HEK293 (cell line): ENCODE data around the gene ARHGAP30.

Experiments used
- CTCF ChIA-PET: fragments of 350-600 bp; formaldehyde crosslinking; extraction: SDS; loops from one replicate; lab custom pipeline; 2021; ENCODE audit warnings: antibody characterized with exemption; lab: Yijun Ruan, JAX
- POLR2A ChIA-PET: fragments of 300-600 bp; formaldehyde crosslinking; extraction: SDS; loops from one replicate; lab custom pipeline; 2020; ENCODE audit warnings: antibody characterized with exemption, inconsistent platforms; lab: Yijun Ruan, JAX
- H3K27ac ChIP-seq: fragments of 200-500 bp; sonication (Bioruptor generic); 2 replicates; pipeline ENCODE4 v1.5.1; 2014; ENCODE audit warnings: low read depth, low read length, control low read depth, inconsistent platforms; ENCODE audit errors: extremely low read depth
- H3K36me3 ChIP-seq, 2 experiments: fragments of 200-500 bp in 1 of 2; sonication (Bioruptor generic) in 1 of 2; 1 replicate in 1 of 2; 2 replicates in 1 of 2; pipeline ENCODE4 v1.5.1; 2014 to 2017; ENCODE audit warnings: inconsistent platforms in 2 of 2, low read length in 2 of 2; ENCODE audit not compliant: control insufficient read depth in 2 of 2, insufficient read depth in 1 of 2
- H3K4me1 ChIP-seq: fragments of 200-500 bp; sonication (Bioruptor generic); 2 replicates; pipeline ENCODE4 v1.5.1; 2014; ENCODE audit warnings: mild to moderate bottlenecking, low read length, inconsistent platforms; ENCODE audit not compliant: control insufficient read depth, insufficient read depth
- H3K4me3 ChIP-seq: 2 replicates; pipeline ENCODE4 v1.5.1; 2011; ENCODE audit warnings: low read depth, mild to moderate bottlenecking, control low read depth, low read length, moderate library complexity
- H3K9me3 ChIP-seq: fragments of 200-500 bp; sonication (Bioruptor generic); 2 replicates; pipeline ENCODE4 v1.5.1; 2014; ENCODE audit warnings: low read depth, low read length, inconsistent platforms; ENCODE audit not compliant: control insufficient read depth, insufficient read depth
- BCL11A ChIP-seq: fragments of 450-650 bp; formaldehyde crosslinking; IDR thresholded peaks from 2 replicates; pipeline ENCODE4 v1.5.1; 2016; ENCODE audit warnings: low read depth, missing biosample characterization, missing genetic modification characterization
- BCL6B ChIP-seq: fragments of 450-650 bp; formaldehyde crosslinking; IDR thresholded peaks from 2 replicates; pipeline ENCODE4 v1.5.1; 2017; ENCODE audit warnings: missing biosample characterization, missing genetic modification characterization
- HOXC10 ChIP-seq: sonication (generic); formaldehyde crosslinking; IDR thresholded peaks from 2 replicates; pipeline ENCODE4 v1.8.1; 2023; ENCODE audit warnings: mild to moderate bottlenecking, missing genetic modification reagents
- SP3 ChIP-seq: fragments of 450-650 bp; formaldehyde crosslinking; IDR thresholded peaks from 2 replicates; pipeline ENCODE4 v1.5.1; 2016; ENCODE audit warnings: missing biosample characterization, missing genetic modification characterization
- ZBTB7A ChIP-seq: fragments of 450-650 bp; formaldehyde crosslinking; IDR thresholded peaks from 2 replicates; pipeline ENCODE4 v1.5.1; 2016; ENCODE audit warnings: low read depth, missing biosample characterization, missing genetic modification characterization
- ZFP41 ChIP-seq: fragments of 450-650 bp; formaldehyde crosslinking; IDR thresholded peaks from 2 replicates; pipeline ENCODE4 v1.5.1; 2016; ENCODE audit warnings: missing biosample characterization, missing genetic modification characterization, borderline replicate concordance
- ZIC2 ChIP-seq: fragments of 450-650 bp; formaldehyde crosslinking; IDR thresholded peaks from 2 replicates; pipeline ENCODE4 v1.5.1; 2016; ENCODE audit warnings: missing biosample characterization, missing genetic modification characterization
- ZNF148 ChIP-seq: fragments of 450-650 bp; formaldehyde crosslinking; IDR thresholded peaks from 2 replicates; pipeline ENCODE4 v1.5.0; 2017; ENCODE audit warnings: missing biosample characterization, missing genetic modification characterization, borderline replicate concordance
- ZNF221 ChIP-seq: fragments of 450-650 bp; formaldehyde crosslinking; IDR thresholded peaks from 2 replicates; pipeline ENCODE4 v1.5.1; 2017; ENCODE audit warnings: missing biosample characterization, missing genetic modification characterization, borderline replicate concordance
- ZNF23 ChIP-seq: fragments of 450-650 bp; formaldehyde crosslinking; IDR thresholded peaks from 2 replicates; pipeline ENCODE4 v1.5.1; 2016; ENCODE audit warnings: missing biosample characterization, missing genetic modification characterization, borderline replicate concordance
- ZNF404 ChIP-seq: fragments of 450-650 bp; formaldehyde crosslinking; IDR thresholded peaks from 2 replicates; pipeline ENCODE4 v1.5.1; 2017; ENCODE audit warnings: missing biosample characterization, missing genetic modification characterization
- ZNF501 ChIP-seq: fragments of 450-650 bp; formaldehyde crosslinking; IDR thresholded peaks from 2 replicates; pipeline ENCODE4 v1.5.1; 2016; ENCODE audit warnings: missing biosample characterization, missing genetic modification characterization
- ZNF521 ChIP-seq: fragments of 450-650 bp; formaldehyde crosslinking; IDR thresholded peaks from 2 replicates; pipeline ENCODE4 v1.5.1; 2017; ENCODE audit warnings: missing biosample characterization, mild to moderate bottlenecking, missing genetic modification characterization
- ZNF558 ChIP-seq: fragments of 450-650 bp; formaldehyde crosslinking; IDR thresholded peaks from 2 replicates; pipeline ENCODE4 v1.5.1; 2016; ENCODE audit warnings: missing biosample characterization, missing genetic modification characterization
- ZNF596 ChIP-seq: fragments of 450-650 bp; IDR thresholded peaks from 2 replicates; pipeline ENCODE4 v1.5.0; 2018; ENCODE audit warnings: missing biosample characterization, mild to moderate bottlenecking, missing genetic modification characterization, moderate library complexity
- ZNF670 ChIP-seq: fragments of 450-650 bp; formaldehyde crosslinking; IDR thresholded peaks from 2 replicates; pipeline ENCODE4 v1.5.1; 2016; ENCODE audit warnings: missing biosample characterization, missing genetic modification characterization, low read depth
- ZNF776 ChIP-seq: fragments of 450-650 bp; formaldehyde crosslinking; IDR thresholded peaks from 2 replicates; pipeline ENCODE4 v1.5.0; 2017; ENCODE audit warnings: missing biosample characterization, missing genetic modification characterization, borderline replicate concordance
- ZNF785 ChIP-seq: fragments of 450-650 bp; formaldehyde crosslinking; IDR thresholded peaks from 2 replicates; pipeline ENCODE4 v1.5.1; 2016; ENCODE audit warnings: missing biosample characterization, missing genetic modification characterization
- ZNF791 ChIP-seq: fragments of 450-650 bp; formaldehyde crosslinking; IDR thresholded peaks from 2 replicates; pipeline ENCODE4 v1.5.1; 2016; ENCODE audit warnings: missing biosample characterization, missing genetic modification characterization
- ZNF830 ChIP-seq: fragments of 450-650 bp; IDR thresholded peaks from 2 replicates; pipeline ENCODE4 v1.5.0; 2018; ENCODE audit warnings: missing biosample characterization, missing genetic modification characterization, low read depth, mild to moderate bottlenecking, moderate library complexity
- TF ChIP-seq, protein P1 (sequence below): fragments of 450-650 bp; formaldehyde crosslinking; IDR thresholded peaks from 2 replicates; pipeline ENCODE4 v1.5.1; 2016; ENCODE audit warnings: missing biosample characterization, missing genetic modification characterization
- TF ChIP-seq, protein P2 (sequence below): fragments of 450-650 bp; formaldehyde crosslinking; IDR thresholded peaks from 2 replicates; pipeline ENCODE4 v1.5.1; 2016; ENCODE audit warnings: missing biosample characterization, missing genetic modification characterization, borderline replicate concordance
- TF ChIP-seq, protein P3 (sequence below): fragments of 450-650 bp; formaldehyde crosslinking; IDR thresholded peaks from 2 replicates; pipeline ENCODE4 v1.5.1; 2016; ENCODE audit warnings: missing biosample characterization, missing genetic modification characterization

The ARHGAP30 gene

GRCh38 chr1:161020509-161021164 is 49.1 kb downstream of the ARHGAP30 start, which contains the start of gene F11R:
Gene F11R, minus strand, starts transcription at chr1:161021152. Its CDS starts 79 bp downstream, at chr1:161021073.
- Histone ChIP-seq H3K9me3 (no peaks in the 10 kb centered on the region), H3K36me3 (no peaks in the 10 kb centered on the region), H3K4me3 (peak within 1 kb of the TSS; percentile 59), H3K27ac (peak within 1 kb of the TSS; percentile 35), H3K4me1 (0 out of 2 replicates have a peak, but pooled peaks cover 2% of the 10 kb centered on the region)
- POLR2A ChIA-PET = interaction anchor here (0.6 to 3.1 kb wide), 27 partner anchors 9 to 772 kb away, joined by 3 to 50 read pairs (median 4); partner anchors contain the start of genes NIT1, PFDN2, PPOX and TOMM40L
- CTCF ChIA-PET = interaction anchor here (0.7 to 2.8 kb wide), 8 partner anchors 19 to 919 kb away, joined by 3 to 18 read pairs (median 7); partner anchors contain the start of genes TSTD1 and USF1
- no peak for TF ChIP-seq ZNF404
- no peak for TF ChIP-seq ZNF791 (tag by site-specific recombination)
- TF ChIP-seq ZNF785 (tag by site-specific recombination) = no peak
- TF ChIP-seq ZNF596 = no peak
- TF ChIP-seq ZBTB7A = 0 out of 2 replicates have a peak, but pooled peaks have one; percentile 39
- TF ChIP-seq ZNF221 (tag by site-specific recombination) = no peak
- peak; percentile 49 for TF ChIP-seq ZIC2 (tag by site-specific recombination)
- TF ChIP-seq ZNF558 (tag by site-specific recombination) = no peak
- no peak for TF ChIP-seq ZNF148 (tag by site-specific recombination)
- no peak for TF ChIP-seq ZNF23 (tag by site-specific recombination)
- TF ChIP-seq ZNF776 = no peak
- no peak for TF ChIP-seq BCL11A (tag by site-specific recombination)
- TF ChIP-seq HOXC10 (CRISPR knock-in tag) = no peak
- TF ChIP-seq, protein P1, sequence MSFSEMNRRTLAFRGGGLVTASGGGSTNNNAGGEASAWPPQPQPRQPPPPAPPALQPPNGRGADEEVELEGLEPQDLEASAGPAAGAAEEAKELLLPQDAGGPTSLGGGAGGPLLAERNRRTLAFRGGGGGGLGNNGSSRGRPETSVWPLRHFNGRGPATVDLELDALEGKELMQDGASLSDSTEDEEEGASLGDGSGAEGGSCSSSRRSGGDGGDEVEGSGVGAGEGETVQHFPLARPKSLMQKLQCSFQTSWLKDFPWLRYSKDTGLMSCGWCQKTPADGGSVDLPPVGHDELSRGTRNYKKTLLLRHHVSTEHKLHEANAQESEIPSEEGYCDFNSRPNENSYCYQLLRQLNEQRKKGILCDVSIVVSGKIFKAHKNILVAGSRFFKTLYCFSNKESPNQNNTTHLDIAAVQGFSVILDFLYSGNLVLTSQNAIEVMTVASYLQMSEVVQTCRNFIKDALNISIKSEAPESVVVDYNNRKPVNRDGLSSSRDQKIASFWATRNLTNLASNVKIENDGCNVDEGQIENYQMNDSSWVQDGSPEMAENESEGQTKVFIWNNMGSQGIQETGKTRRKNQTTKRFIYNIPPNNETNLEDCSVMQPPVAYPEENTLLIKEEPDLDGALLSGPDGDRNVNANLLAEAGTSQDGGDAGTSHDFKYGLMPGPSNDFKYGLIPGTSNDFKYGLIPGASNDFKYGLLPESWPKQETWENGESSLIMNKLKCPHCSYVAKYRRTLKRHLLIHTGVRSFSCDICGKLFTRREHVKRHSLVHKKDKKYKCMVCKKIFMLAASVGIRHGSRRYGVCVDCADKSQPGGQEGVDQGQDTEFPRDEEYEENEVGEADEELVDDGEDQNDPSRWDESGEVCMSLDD (tag by site-specific recombination) = no peak
- peak; percentile 78 for TF ChIP-seq ZNF501
- TF ChIP-seq ZNF670 (tag by site-specific recombination) = no peak
- TF ChIP-seq ZNF830 (tag by site-specific recombination) = no peak
- TF ChIP-seq, protein P2, sequence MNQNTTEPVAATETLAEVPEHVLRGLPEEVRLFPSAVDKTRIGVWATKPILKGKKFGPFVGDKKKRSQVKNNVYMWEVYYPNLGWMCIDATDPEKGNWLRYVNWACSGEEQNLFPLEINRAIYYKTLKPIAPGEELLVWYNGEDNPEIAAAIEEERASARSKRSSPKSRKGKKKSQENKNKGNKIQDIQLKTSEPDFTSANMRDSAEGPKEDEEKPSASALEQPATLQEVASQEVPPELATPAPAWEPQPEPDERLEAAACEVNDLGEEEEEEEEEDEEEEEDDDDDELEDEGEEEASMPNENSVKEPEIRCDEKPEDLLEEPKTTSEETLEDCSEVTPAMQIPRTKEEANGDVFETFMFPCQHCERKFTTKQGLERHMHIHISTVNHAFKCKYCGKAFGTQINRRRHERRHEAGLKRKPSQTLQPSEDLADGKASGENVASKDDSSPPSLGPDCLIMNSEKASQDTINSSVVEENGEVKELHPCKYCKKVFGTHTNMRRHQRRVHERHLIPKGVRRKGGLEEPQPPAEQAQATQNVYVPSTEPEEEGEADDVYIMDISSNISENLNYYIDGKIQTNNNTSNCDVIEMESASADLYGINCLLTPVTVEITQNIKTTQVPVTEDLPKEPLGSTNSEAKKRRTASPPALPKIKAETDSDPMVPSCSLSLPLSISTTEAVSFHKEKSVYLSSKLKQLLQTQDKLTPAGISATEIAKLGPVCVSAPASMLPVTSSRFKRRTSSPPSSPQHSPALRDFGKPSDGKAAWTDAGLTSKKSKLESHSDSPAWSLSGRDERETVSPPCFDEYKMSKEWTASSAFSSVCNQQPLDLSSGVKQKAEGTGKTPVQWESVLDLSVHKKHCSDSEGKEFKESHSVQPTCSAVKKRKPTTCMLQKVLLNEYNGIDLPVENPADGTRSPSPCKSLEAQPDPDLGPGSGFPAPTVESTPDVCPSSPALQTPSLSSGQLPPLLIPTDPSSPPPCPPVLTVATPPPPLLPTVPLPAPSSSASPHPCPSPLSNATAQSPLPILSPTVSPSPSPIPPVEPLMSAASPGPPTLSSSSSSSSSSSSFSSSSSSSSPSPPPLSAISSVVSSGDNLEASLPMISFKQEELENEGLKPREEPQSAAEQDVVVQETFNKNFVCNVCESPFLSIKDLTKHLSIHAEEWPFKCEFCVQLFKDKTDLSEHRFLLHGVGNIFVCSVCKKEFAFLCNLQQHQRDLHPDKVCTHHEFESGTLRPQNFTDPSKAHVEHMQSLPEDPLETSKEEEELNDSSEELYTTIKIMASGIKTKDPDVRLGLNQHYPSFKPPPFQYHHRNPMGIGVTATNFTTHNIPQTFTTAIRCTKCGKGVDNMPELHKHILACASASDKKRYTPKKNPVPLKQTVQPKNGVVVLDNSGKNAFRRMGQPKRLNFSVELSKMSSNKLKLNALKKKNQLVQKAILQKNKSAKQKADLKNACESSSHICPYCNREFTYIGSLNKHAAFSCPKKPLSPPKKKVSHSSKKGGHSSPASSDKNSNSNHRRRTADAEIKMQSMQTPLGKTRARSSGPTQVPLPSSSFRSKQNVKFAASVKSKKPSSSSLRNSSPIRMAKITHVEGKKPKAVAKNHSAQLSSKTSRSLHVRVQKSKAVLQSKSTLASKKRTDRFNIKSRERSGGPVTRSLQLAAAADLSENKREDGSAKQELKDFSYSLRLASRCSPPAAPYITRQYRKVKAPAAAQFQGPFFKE = no peak
- no peak for TF ChIP-seq ZFP41 (tag by site-specific recombination)
- TF ChIP-seq, protein P3, sequence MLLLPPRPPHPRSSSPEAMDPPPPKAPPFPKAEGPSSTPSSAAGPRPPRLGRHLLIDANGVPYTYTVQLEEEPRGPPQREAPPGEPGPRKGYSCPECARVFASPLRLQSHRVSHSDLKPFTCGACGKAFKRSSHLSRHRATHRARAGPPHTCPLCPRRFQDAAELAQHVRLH = 0 out of 2 replicates have a peak, but pooled peaks have one; percentile 25
- no peak for TF ChIP-seq ZNF521 (tag by site-specific recombination)
- no peak for TF ChIP-seq BCL6B (tag by site-specific recombination)
- TF ChIP-seq SP3 (tag by site-specific recombination) = peak; percentile 77; the same call in 1 of the 2 replicates
